Measurements from ENCODE around the gene HSD17B4. TPM values are rescaled to one million over a fixed set of nuclear protein-coding genes. Genes with fewer than 3 reads are reported as not detected.

The HSD17B4 gene
- total and polyA plus RNA-seq, 9 of the 15 experiments (the other 6 are each of a cell fraction or from before 2014, with no cell fraction given), result 50.6 to 187 (median 94.6) TPM

- no peak for TF ChIP-seq RREB1 (CRISPR knock-in tag; IDR thresholded peaks at IDR 0.05)
Measured at GRCh38 chr5:119452060-119452372, 281 bp upstream of the HSD17B4 start (continued).

GRCh38 chr5:119453040-119453373 lies 710 bp downstream of the HSD17B4 start:
- ATAC-seq, result peak; percentile 44
- Histone ChIP-seq H3K27me3 (ENCODE audit: control insufficient read depth in 2 of 2, insufficient read depth in 2 of 2, low read length in 2 of 2) (no peaks in the 10 kb centered on the region), H3K9me1 (ENCODE audit: control insufficient read depth, insufficient read depth, low read length) (no peaks in the 10 kb centered on the region), H4K20me1 (replicated peaks; ENCODE audit: control insufficient read depth, insufficient read depth, low read length) (no peaks in the 10 kb centered on the region), H3K9me3 (replicated peaks; ENCODE audit: control insufficient read depth, insufficient read depth, low read depth, low read length) (peaks cover 7% of the 10 kb centered on the region; the same call in 1 of the 2 replicates), H2AFZ (ENCODE audit: low read depth, low read length) (peak overlapping the region; percentile 96), H3K36me3 (ENCODE audit: control insufficient read depth, insufficient read depth, low read length) (peaks cover 5% of the 10 kb centered on the region; the same call in 2 of the 3 replicates), H3K9ac (ENCODE audit: insufficient read depth in 1 of 2, low read depth in 2 of 2, low read length in 2 of 2) (peak overlapping the region; percentile 69 to 94; a peak in 3 of 4 replicates), H3K4me2 (ENCODE audit: insufficient read depth, low read length) (peak overlapping the region; percentile 92), H3K4me1 (replicated peaks in 1 of 2; ENCODE audit: control insufficient read depth in 2 of 2, insufficient read depth in 2 of 2, low read length in 2 of 2) (no peaks in the 10 kb centered on the region; a peak in 1 of 5 replicates), H3K27ac (ENCODE audit: extremely low read depth, low read depth, low read length) (peak overlapping the region; percentile 89), H3K4me3 (peak overlapping the region; percentile 69), H3K79me2 (ENCODE audit: control insufficient read depth, insufficient read depth, low read length) (peaks cover 11% of the 10 kb centered on the region; the same call in 2 of the 3 replicates)
- BruUV-seq (replicated peaks), result no TSS peak
- ChIA-PET CTCF (ENCODE audit: low intra/inter-chr PET ratio) (no interaction called here), POLR2A (interaction anchor here (1.2 to 1.3 kb wide), 3 partner anchors 19 to 465 kb away, joined by 3 to 4 read pairs (median 4); partner anchors contain the start of gene DTWD2)
- in situ Hi-C loops (cut with MboI) (no loop called here), intact Hi-C loops (cut with micrococcal nuclease) (no loop called here)
- 2% methylated on average over 12 of the region's 12 CpGs for WGBS (ENCODE audit: insufficient coverage, low coverage, missing lambda C conversion rate)
- no peak for FAIRE-seq
- DNase-seq (ENCODE audit: extremely low read depth in 1 of 4, low spot score in 3 of 4), result peak; percentile 9 to 55 (median 18)
- TF ChIP-seq SMARCE1 (IDR thresholded peaks at IDR 0.05) (no peak), CTBP1 (IDR thresholded peaks at IDR 0.05; ENCODE audit: borderline replicate concordance) (no peak), RFX1 (IDR thresholded peaks at IDR 0.05) (no peak), ZHX1 (conservative IDR thresholded peaks at IDR 0.05; ENCODE audit: low read length) (no peak), TBP (optimal IDR thresholded peaks at IDR 0.05; ENCODE audit: low read depth, low read length) (peak; percentile 26), ZMIZ1 (IDR thresholded peaks at IDR 0.05; ENCODE audit: low read depth in 2 of 2, low read length in 2 of 2) (no peak), IRF2 (CRISPR knock-in tag; IDR thresholded peaks at IDR 0.05) (no peak), PHTF2 (CRISPR knock-in tag; IDR thresholded peaks at IDR 0.05) (no peak)
